GM06990 (cell line): ENCODE results near the gene YBX3.

Experiments
- DNase-seq: peaks from one replicate; pipeline ENCODE4 v3.0.0-alpha.2; 2011; ENCODE audit not compliant: insufficient read length; ENCODE audit errors: extremely low read depth
- H3K27me3 ChIP-seq: replicated peaks from 2 replicates; pipeline ENCODE4 v1.6.0; 2011; ENCODE audit warnings: low read length; ENCODE audit not compliant: control insufficient read depth, insufficient read depth
- H3K36me3 ChIP-seq: 2 replicates; pipeline ENCODE4 v1.5.1; 2011; ENCODE audit warnings: low read length; ENCODE audit not compliant: control insufficient read depth, insufficient read depth
- H3K4me3 ChIP-seq: replicated peaks from 2 replicates; pipeline ENCODE4 v1.5.1; 2011; ENCODE audit warnings: low read depth, mild to moderate bottlenecking, control low read depth, low read length
- TF ChIP-seq, protein P1 (sequence below): IDR thresholded peaks from 2 replicates; pipeline ENCODE4 v1.5.1; 2011; ENCODE audit warnings: low read length, control low read depth, mild to moderate bottlenecking, inconsistent platforms; ENCODE audit not compliant: insufficient read depth, poor library complexity, severe bottlenecking

YBX3 gene

DNA sequence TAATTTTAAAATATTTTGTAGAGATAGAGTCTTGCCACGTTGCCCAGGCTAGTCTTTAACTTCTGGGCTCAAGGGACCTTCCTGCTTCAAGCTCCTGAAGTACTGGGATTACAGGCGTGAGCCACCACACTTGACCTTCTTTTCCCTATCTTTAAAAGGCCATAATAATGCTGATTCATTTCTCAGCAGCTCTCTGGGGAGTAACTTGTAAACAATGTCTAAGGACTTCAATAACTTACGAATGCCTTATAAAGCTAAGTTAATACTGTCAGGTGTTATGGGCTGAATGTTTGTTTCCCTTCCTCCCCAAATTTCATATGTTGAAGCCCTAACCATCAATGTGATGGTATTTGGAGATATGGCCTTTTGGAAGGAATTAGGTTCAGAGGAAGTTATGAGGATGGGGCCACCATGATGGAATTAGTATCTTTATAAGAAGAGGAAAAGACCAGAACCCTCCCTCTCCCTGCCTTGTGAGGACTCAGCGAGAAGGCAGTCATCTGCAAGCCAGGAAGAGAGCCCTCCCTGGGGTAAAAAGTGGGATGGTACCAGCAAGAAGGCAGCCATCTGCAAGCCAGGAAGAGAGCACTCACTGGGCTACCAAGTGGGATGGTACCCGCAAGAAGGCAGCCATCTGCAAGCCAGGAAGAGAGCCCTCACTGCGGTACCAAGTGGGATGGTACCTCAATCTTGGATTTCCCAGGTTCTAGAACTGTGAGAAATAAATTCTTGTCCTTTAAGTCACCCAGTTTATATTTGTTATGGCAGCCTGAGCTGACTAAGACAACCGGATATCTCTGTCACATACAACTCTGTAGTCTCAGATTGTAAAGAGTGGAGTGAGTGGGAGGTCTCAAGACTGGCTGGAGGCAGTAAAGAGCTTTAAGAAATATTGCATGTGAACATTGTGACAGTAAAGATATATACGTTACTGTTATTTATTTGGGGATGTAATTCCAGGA is 16.3 kb upstream of the YBX3 start:
- Histone ChIP-seq H3K36me3 (no peaks in the 10 kb centered on the region), H3K27me3 (no peaks in the 10 kb centered on the region), H3K4me3 (no peak overlapping the region)
- DNase-seq = no peak
- TF ChIP-seq, protein P1, sequence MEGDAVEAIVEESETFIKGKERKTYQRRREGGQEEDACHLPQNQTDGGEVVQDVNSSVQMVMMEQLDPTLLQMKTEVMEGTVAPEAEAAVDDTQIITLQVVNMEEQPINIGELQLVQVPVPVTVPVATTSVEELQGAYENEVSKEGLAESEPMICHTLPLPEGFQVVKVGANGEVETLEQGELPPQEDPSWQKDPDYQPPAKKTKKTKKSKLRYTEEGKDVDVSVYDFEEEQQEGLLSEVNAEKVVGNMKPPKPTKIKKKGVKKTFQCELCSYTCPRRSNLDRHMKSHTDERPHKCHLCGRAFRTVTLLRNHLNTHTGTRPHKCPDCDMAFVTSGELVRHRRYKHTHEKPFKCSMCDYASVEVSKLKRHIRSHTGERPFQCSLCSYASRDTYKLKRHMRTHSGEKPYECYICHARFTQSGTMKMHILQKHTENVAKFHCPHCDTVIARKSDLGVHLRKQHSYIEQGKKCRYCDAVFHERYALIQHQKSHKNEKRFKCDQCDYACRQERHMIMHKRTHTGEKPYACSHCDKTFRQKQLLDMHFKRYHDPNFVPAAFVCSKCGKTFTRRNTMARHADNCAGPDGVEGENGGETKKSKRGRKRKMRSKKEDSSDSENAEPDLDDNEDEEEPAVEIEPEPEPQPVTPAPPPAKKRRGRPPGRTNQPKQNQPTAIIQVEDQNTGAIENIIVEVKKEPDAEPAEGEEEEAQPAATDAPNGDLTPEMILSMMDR = no peak

DNA sequence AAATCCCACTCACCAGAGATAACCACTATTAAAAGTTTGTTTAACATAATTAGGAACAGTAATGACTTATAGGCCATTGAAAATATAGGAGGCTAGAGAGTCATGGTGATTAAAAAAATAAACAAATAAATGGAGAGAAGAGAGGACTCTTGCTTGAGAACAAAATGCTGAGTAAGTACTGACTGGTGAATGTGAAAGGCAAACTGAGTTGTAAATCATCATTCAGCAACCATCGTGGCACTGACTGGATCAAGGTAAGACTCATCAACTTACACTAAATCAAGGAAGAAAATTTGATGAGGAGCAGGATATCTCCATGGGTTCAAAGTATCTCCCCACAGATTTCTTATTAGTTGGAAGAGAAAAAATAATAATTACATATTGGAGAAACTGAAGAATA is 14.1 kb upstream of the YBX3 start:
- TF ChIP-seq, protein P1 = no peak
- Histone ChIP-seq H3K36me3 (no peaks in the 10 kb centered on the region), H3K27me3 (no peaks in the 10 kb centered on the region), H3K4me3 (no peak overlapping the region)
- no peak for DNase-seq

DNA sequence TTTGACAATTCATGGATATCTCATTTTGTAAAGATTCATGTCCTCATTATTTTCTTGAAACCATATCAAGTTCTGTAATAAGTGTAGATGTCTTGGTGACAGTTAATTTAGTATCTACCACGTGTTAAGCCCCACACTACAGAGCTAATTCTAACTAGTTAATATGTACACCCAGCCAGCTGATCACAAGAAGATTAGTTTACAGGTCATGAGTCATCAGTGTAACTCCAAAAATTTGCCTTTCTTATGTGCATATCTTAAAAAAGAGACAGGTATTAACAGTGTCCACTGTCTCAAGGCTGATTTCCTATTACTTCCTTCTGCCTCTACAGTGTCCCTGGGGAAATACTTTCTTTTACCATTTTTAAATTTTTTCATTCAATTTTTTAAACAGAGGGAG is 13.3 kb upstream of the YBX3 start:
- Histone ChIP-seq H3K27me3 (no peaks in the 10 kb centered on the region), H3K36me3 (no peaks in the 10 kb centered on the region), H3K4me3 (no peak overlapping the region)
- TF ChIP-seq, protein P1 = no peak
- DNase-seq = no peak

DNA sequence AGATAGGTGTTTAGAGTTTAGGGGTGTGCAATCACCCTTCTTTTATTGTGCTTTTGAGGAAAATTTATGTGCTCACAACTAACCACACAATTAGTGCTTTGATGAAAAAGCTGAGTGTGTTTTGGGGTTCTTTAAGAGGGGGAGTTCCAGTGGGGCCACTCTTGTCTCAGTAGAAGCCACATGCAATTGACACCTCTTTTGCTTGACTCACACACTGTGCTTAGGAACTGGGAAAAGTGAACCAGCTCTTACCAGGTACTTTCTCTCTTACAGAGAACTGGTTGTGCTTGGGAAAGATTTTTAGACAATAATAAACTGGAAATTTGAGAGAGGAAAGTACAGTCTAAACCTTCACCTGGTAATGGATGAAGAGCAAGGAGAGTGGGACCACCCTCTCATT is 12.3 kb upstream of the YBX3 start:
- no peak for DNase-seq
- Histone ChIP-seq H3K36me3 (no peaks in the 10 kb centered on the region), H3K4me3 (no peak overlapping the region), H3K27me3 (no peaks in the 10 kb centered on the region)
- TF ChIP-seq, protein P1 = no peak

DNA sequence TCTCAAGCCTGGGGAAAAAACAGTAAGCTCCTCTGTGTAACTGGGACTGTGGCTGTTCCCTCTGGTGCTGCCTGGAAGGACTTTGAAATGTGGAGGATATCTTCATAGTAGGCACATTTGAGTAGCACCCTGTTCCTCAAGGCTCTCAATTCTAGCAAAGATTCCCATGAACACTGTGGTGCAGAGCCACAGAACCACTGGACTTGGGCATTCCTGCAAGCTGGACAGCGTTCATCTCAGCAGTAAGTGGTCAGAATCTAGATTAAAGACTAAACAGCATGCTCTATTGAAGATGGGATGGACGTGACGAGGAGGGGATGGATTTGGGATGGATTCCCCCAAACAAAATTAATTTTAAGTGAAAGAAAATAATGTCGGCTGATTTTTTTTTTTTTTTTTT is 9.4 kb upstream of the YBX3 start:
- TF ChIP-seq, protein P1 = no peak
- Histone ChIP-seq H3K4me3 (no peak overlapping the region), H3K27me3 (no peaks in the 10 kb centered on the region), H3K36me3 (no peaks in the 10 kb centered on the region)
- no peak for DNase-seq
